Breast epithelium (tissue), 4 donors: ENCODE results near the gene ANAPC7. TPM values are rescaled to one million over a fixed set of nuclear protein-coding genes. Genes with fewer than 3 reads are reported as not detected.
"Not testable (repeated sequence)": the region's sequence is repeated elsewhere in the genome, so short reads cannot be mapped to it uniquely, and the experiment has no call there.

Source experiments
- DNase-seq, 2 donors: peaks; one replicate each; pipeline ENCODE4 v3.0.0-alpha.2; 2019; ENCODE audit warnings: low spot score in 2 of 2
- H3K27ac ChIP-seq, 2 donors: fragments of 200-600 bp; sonication (generic) in 1 of 2; one replicate each; pipeline ENCODE4 v1.5.1; 2016 to 2019; ENCODE audit warnings: mild to moderate bottlenecking in 1 of 2
- H3K27me3 ChIP-seq, 2 donors: fragments of 200-600 bp; sonication (generic) in 1 of 2; one replicate each; pipeline versions ENCODE4 v1.5.1 to v1.6.0; 2017 to 2019; ENCODE audit warnings: control low read depth in 1 of 2, mild to moderate bottlenecking in 1 of 2
- H3K36me3 ChIP-seq: fragments of 200-600 bp; one replicate; pipeline ENCODE4 v1.5.1; 2019
- H3K4me1 ChIP-seq, 2 donors: fragments of 200-600 bp; sonication (generic); one replicate each; pipeline ENCODE4 v1.5.1; 2016 to 2019; ENCODE audit warnings: control low read depth in 1 of 2
- H3K4me3 ChIP-seq, 3 donors: fragments of 200-600 bp; sonication (generic); 1 replicate in 2 of 3; 2 replicates in 1 of 3; pipeline ENCODE4 v1.5.1; 2016 to 2019; ENCODE audit warnings: mild to moderate bottlenecking in 3 of 3, moderate library complexity in 2 of 3
- H3K9me3 ChIP-seq, 2 donors: fragments of 200-600 bp; sonication (generic) in 1 of 2; one replicate each; pipeline ENCODE4 v1.5.1; 2016 to 2019; ENCODE audit warnings: control low read depth in 1 of 2
- CTCF ChIP-seq, 3 donors: fragments of 450-650 bp; IDR thresholded peaks; one replicate each; pipeline ENCODE4 v1.5.1; 2016 to 2017; ENCODE audit warnings: antibody characterized with exemption in 3 of 3, mild to moderate bottlenecking in 3 of 3, moderate library complexity in 3 of 3
- POLR2A ChIP-seq: fragments of 450-650 bp; IDR thresholded peaks from one replicate; pipeline ENCODE4 v1.6.1; 2016; ENCODE audit warnings: antibody characterized with exemption, mild to moderate bottlenecking, moderate library complexity
- POLR2AphosphoS5 ChIP-seq, 3 donors: sonication (generic); formaldehyde crosslinking; IDR thresholded peaks; one replicate each; pipeline ENCODE4 v1.6.1; 2017; ENCODE audit warnings: antibody characterized with exemption in 3 of 3
- intact Hi-C: fragments of 100-400 bp; cut with DNase I; formaldehyde crosslinking; loops from one replicate; pipeline ENCODE4 v1.15.1; 2023; ENCODE audit warnings: low total_unique reads
- total RNA-seq, 3 donors: library from RNA; depleted of rRNA; stranded (reverse); fragments of >200 nt; gene quantifications; one replicate each; pipeline ENCODE4 v1.1.0, GENCODE V29; 2016

The ANAPC7 gene
- total RNA-seq, 3 donors from 2014 or later, result 29.4 to 56.2 (median 43.3) TPM

- no peak for TF ChIP-seq CTCF (IDR thresholded peaks at IDR 0.05)
- no peak for TF ChIP-seq POLR2AphosphoS5 (IDR thresholded peaks at IDR 0.05)
- TF ChIP-seq POLR2A, result no peak
- DNase-seq, result no peak
- intact Hi-C loops, result no loop called here
- no peaks in the 10 kb centered on the region for H3K27me3 ChIP-seq
- no peak overlapping the region for H3K27ac ChIP-seq
- H3K4me3 ChIP-seq, result no peak overlapping the region
- H3K4me1 ChIP-seq, result no peaks in the 10 kb centered on the region
- no peaks in the 10 kb centered on the region for H3K36me3 ChIP-seq
- H3K9me3 ChIP-seq, result no peaks in the 10 kb centered on the region
Measured at GRCh38 chr12:110421159-110421661, 17.7 kb upstream of the ANAPC7 start.

GRCh38 chr12:110420644-110421043 lies 17.1 kb upstream of the ANAPC7 start:
- H3K27ac ChIP-seq, H3K27me3 ChIP-seq, DNase-seq: not testable (repeated sequence)

GRCh38 chr12:110417113-110417512 lies 13.6 kb upstream of the ANAPC7 start:
- H3K27me3 ChIP-seq, H3K4me3 ChIP-seq, H3K4me1 ChIP-seq, H3K27ac ChIP-seq, H3K36me3 ChIP-seq, DNase-seq, H3K9me3 ChIP-seq, intact Hi-C loops: not testable (repeated sequence)

More at GRCh38 chr12:110420644-110421043, 17.1 kb upstream of the ANAPC7 start:
- H3K9me3 ChIP-seq, H3K4me1 ChIP-seq, H3K36me3 ChIP-seq, H3K4me3 ChIP-seq, intact Hi-C loops: not testable (repeated sequence)

- H3K4me3 ChIP-seq, DNase-seq, H3K4me1 ChIP-seq, H3K27me3 ChIP-seq, intact Hi-C loops, H3K36me3 ChIP-seq, H3K9me3 ChIP-seq, H3K27ac ChIP-seq: not testable (repeated sequence)
Measured at GRCh38 chr12:110410086-110410485, 6.6 kb upstream of the ANAPC7 start.

GRCh38 chr12:110405126-110405662 lies 1.7 kb upstream of the ANAPC7 start:
- intact Hi-C loops, H3K9me3 ChIP-seq, H3K4me1 ChIP-seq, DNase-seq, H3K27ac ChIP-seq, H3K4me3 ChIP-seq, H3K27me3 ChIP-seq, H3K36me3 ChIP-seq: not testable (repeated sequence)

- peak overlapping the region; percentile 92 to 94 for H3K27ac ChIP-seq
- intact Hi-C loops, result no loop called here
- TF ChIP-seq POLR2AphosphoS5 (IDR thresholded peaks at IDR 0.05) (no peak), CTCF (IDR thresholded peaks at IDR 0.05) (peak in 1 of 3 donors; percentile 19)
- H3K27me3 ChIP-seq, result no peaks in the 10 kb centered on the region
- H3K4me3 ChIP-seq, result peak overlapping the region; percentile 83 to 95 (median 95)
- H3K9me3 ChIP-seq, result no peaks in the 10 kb centered on the region
- no peaks in the 10 kb centered on the region for H3K36me3 ChIP-seq
- no peaks in the 10 kb centered on the region for H3K4me1 ChIP-seq
- peak; percentile 33 to 64 for DNase-seq
Measured at GRCh38 chr12:110403976-110404682, 621 bp upstream of the ANAPC7 start.

GRCh38 chr12:110382683-110383082 lies 20.8 kb downstream of the ANAPC7 start:
- Histone ChIP-seq H3K27me3 (no peaks in the 10 kb centered on the region), H3K9me3 (no peaks in the 10 kb centered on the region), H3K27ac (no peak overlapping the region), H3K4me3 (no peak overlapping the region), H3K4me1 (no peaks in the 10 kb centered on the region), H3K36me3 (peaks cover 2% of the 10 kb centered on the region)
- intact Hi-C loops, result no loop called here
- TF ChIP-seq CTCF (IDR thresholded peaks at IDR 0.05), result no peak
- no peak for TF ChIP-seq POLR2A
- TF ChIP-seq POLR2AphosphoS5 (IDR thresholded peaks at IDR 0.05), result no peak
- no peak for DNase-seq
